GM18868 (cell line): Measurements from ENCODE around the gene DEXI.
A peak's percentile ranks its signal among the peaks of the same experiment; 100 is the strongest.

ENCODE experiments used
- ATAC-seq: cut with Tn5 transposase; IDR thresholded peaks from one replicate; pipeline ENCODE4 v1.9.1; 2021; ENCODE audit warnings: mild to moderate bottlenecking, moderate library complexity; ENCODE audit not compliant: unreplicated experiment

DEXI gene

DNA sequence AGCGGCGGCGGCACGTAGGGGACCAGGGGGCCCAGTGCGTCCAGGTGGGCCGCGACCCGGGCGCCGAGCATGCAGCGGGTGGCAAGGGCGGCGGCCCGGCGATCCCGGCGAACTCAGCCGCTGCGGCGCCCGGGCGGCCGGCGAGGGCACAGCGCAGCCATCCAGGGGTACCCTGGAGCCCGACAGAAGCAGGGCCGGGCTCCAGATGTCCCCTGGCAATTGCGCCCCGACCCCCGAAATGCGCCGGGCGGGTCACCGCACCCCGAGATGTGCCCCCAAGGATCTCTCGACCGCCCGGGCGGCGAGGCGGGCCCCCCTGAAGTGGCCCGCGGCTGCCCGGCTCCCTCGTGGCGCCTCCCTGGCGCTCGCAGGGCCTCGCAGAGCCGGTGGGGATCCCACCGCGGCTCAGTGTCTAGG lies 325 bp downstream of the DEXI start:
- peak; percentile 7 for ATAC-seq

- no peak for ATAC-seq
These were observed 938 bp downstream of the DEXI start for GRCh38 chr16:10941127-10941933.

GRCh38 chr16:10940501-10941079 lies 1.7 kb downstream of the DEXI start:
- no peak for ATAC-seq

GRCh38 chr16:10939649-10940234 lies 2.5 kb downstream of the DEXI start:
- ATAC-seq = no peak

GRCh38 chr16:10938796-10939648 lies 3.2 kb downstream of the DEXI start:
- ATAC-seq = no peak

DNA sequence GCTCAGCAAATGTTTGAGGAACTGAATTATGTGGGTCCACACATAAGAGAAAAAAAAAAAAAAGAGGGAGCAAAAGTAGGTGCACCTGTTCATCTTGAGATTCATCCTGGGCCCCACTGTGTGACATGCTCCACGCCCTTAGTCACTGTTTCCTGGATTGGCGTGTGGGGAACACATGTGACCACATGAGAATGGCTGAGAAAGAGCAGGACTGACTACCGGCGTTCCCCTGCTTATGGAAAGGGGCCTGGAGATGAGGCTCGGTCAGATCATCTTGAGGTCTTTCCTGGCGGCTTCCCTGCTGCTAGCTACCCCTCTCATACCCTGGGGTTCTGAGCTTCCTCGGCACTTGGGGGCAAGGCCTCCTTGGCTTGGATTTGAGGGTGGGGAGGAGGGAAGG lies 3.9 kb downstream of the DEXI start:
- ATAC-seq = no peak

DNA sequence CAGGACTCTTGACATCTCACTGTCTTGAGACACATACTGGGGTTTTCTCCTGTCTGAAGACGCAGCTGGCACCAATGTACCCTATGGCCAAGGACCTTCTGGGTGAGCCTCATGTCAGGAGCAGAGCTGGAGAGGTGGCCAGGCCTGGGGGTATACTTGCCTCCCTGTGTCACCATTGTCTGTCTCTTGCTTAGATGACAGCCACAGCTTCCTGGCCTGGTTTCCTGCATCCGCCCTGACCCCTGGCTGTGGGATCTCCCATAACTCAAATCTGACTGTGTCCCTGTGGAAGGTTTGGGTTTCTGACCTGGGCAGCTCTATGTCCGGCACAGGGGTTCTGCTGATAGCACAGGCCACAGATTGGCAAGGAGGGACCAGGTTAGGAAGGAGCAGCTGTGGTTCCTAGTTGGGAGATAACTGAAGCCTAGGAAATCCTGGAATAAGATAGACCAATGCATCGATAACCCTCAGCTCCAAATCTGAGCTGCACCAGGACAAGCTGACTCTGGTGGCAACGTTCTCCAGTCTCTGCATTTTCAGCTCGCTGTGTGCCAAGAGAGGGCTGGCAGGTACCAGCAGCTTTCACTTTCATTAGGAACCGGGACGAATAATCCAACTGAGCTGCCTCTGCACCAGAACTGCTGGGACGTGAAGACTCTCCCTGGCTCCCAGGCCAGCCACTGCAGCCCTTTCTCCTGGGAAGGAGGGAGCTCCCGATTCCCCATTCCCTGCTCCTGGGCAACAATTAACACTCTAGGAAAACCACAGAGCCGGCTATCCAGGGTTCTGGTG lies 5.0 kb downstream of the DEXI start:
- ATAC-seq = no peak

GRCh38 chr16:10936272-10936984 lies 5.8 kb downstream of the DEXI start:
- no peak for ATAC-seq

GRCh38 chr16:10935226-10935915 lies 6.9 kb downstream of the DEXI start:
- ATAC-seq = no peak

- no peak for ATAC-seq
These were observed 7.8 kb downstream of the DEXI start for GRCh38 chr16:10934325-10935107.

DNA sequence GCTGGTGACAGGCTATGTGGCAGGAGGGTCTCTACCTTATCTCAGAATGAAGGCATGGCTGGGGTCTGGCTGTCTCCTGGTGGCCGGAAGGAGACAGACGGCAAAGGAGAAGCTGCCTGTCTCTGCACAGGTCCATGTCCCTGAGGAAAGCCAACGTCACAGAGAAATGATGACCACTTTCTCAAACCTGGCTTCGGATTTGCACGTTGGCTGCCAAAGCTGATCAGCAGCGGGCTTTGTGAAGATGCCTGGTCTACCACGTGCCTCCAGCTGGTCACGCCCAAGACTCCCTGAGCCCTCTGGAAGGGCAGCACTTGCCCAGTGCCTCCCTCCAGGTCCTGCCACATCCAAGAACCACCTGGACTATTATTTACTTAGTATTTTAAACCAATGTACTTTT lies 8.4 kb downstream of the DEXI start:
- ATAC-seq = no peak

- no peak for ATAC-seq
These were observed 9.1 kb downstream of the DEXI start for GRCh38 chr16:10932959-10933710.

GRCh38 chr16:10931977-10932632 lies 10.2 kb downstream of the DEXI start:
- ATAC-seq = no peak

GRCh38 chr16:10931134-10931533 lies 11.1 kb downstream of the DEXI start:
- no peak for ATAC-seq

GRCh38 chr16:10930755-10931093 lies 11.5 kb downstream of the DEXI start:
- no peak for ATAC-seq

- ATAC-seq = no peak
These were observed 12.2 kb downstream of the DEXI start for GRCh38 chr16:10929853-10930754.
